H9 (cell line): ENCODE measurements around the gene PGPEP1. TPM values are rescaled to one million over a fixed set of nuclear protein-coding genes. Genes with fewer than 3 reads are reported as not detected.

Experiments
- DNase-seq: peaks from one replicate; pipeline ENCODE4 v3.0.0-alpha.2; 2017
- H2AFZ ChIP-seq: one replicate; pipeline ENCODE4 v1.6.1; 2013; ENCODE audit warnings: mild to moderate bottlenecking, low read length, control low read depth, moderate library complexity
- H2AK5ac ChIP-seq: 2 replicates; pipeline ENCODE4 v1.6.1; 2013; ENCODE audit warnings: low read length, control low read depth, mixed read lengths; ENCODE audit not compliant: insufficient read length
- H2BK120ac ChIP-seq: one replicate; pipeline ENCODE4 v1.6.1; 2013; ENCODE audit warnings: low read depth, mild to moderate bottlenecking, low read length, control low read depth, inconsistent platforms; ENCODE audit not compliant: poor library complexity, severe bottlenecking
- H2BK12ac ChIP-seq: 2 replicates; pipeline ENCODE4 v1.6.1; 2013; ENCODE audit warnings: low read length, control low read depth, mixed read lengths, low read depth; ENCODE audit not compliant: insufficient read length
- H2BK15ac ChIP-seq: 2 replicates; pipeline ENCODE4 v1.6.1; 2013; ENCODE audit warnings: low read depth, low read length, control low read depth
- H2BK20ac ChIP-seq: one replicate; pipeline ENCODE4 v1.6.1; 2013; ENCODE audit warnings: low read depth, mild to moderate bottlenecking, low read length, control low read depth, inconsistent platforms; ENCODE audit not compliant: poor library complexity, severe bottlenecking
- H2BK5ac ChIP-seq: 2 replicates; pipeline ENCODE4 v1.6.1; 2013; ENCODE audit warnings: low read length, control low read depth, mixed read lengths; ENCODE audit not compliant: insufficient read length
- H3K14ac ChIP-seq: 2 replicates; pipeline ENCODE4 v1.6.1; 2013; ENCODE audit warnings: low read length, control low read depth; ENCODE audit not compliant: insufficient read depth
- H3K18ac ChIP-seq: 2 replicates; pipeline ENCODE4 v1.6.1; 2013; ENCODE audit warnings: low read depth, mild to moderate bottlenecking, mixed read lengths, low read length, control low read depth; ENCODE audit not compliant: insufficient read length
- H3K23ac ChIP-seq: 2 replicates; pipeline ENCODE4 v1.6.1; 2013; ENCODE audit warnings: low read length, control low read depth, mixed read lengths, low read depth; ENCODE audit not compliant: insufficient read length
- H3K23me2 ChIP-seq: 2 replicates; pipeline ENCODE4 v1.6.1; 2013; ENCODE audit warnings: low read depth, mild to moderate bottlenecking, mixed read lengths, low read length, control low read depth; ENCODE audit not compliant: insufficient read length, poor library complexity, severe bottlenecking
- H3K27ac ChIP-seq: 2 replicates; pipeline ENCODE4 v1.5.1; 2013; ENCODE audit warnings: low read length, control low read depth, mixed read lengths, low read depth; ENCODE audit not compliant: insufficient read length
- H3K27me3 ChIP-seq: 2 replicates; pipeline ENCODE4 v1.6.1; 2013; ENCODE audit warnings: low read length, control low read depth, inconsistent platforms; ENCODE audit not compliant: insufficient read depth
- H3K4ac ChIP-seq: 2 replicates; pipeline ENCODE4 v1.6.1; 2013; ENCODE audit warnings: low read depth, mild to moderate bottlenecking, control low read depth, inconsistent platforms, low read length, moderate library complexity
- H3K4me1 ChIP-seq: 2 replicates; pipeline ENCODE4 v1.6.1; 2013; ENCODE audit warnings: low read length, control low read depth, inconsistent platforms; ENCODE audit not compliant: insufficient read depth
- H3K4me2 ChIP-seq: 2 replicates; pipeline ENCODE4 v1.6.1; 2013; ENCODE audit warnings: low read length, control low read depth, mixed read lengths; ENCODE audit not compliant: insufficient read length, insufficient read depth
- H3K56ac ChIP-seq: 2 replicates; pipeline ENCODE4 v1.6.1; 2013; ENCODE audit warnings: low read depth, mild to moderate bottlenecking, mixed read lengths, low read length, control low read depth; ENCODE audit not compliant: insufficient read length
- H3K79me1 ChIP-seq: 2 replicates; pipeline ENCODE4 v1.6.1; 2013; ENCODE audit warnings: low read depth, mild to moderate bottlenecking, moderate library complexity, low read length, control low read depth, inconsistent platforms; ENCODE audit not compliant: insufficient read depth, poor library complexity, severe bottlenecking
- H3K79me2 ChIP-seq: 2 replicates; pipeline ENCODE4 v1.6.1; 2013; ENCODE audit warnings: low read length, control low read depth, inconsistent platforms; ENCODE audit not compliant: insufficient read depth
- H3K9ac ChIP-seq: 2 replicates; pipeline ENCODE4 v1.6.1; 2013; ENCODE audit warnings: low read length, control low read depth, mixed read lengths; ENCODE audit not compliant: insufficient read length; ENCODE audit errors: extremely low read depth
- H3K9me3 ChIP-seq: one replicate; pipeline ENCODE4 v1.6.1; 2013; ENCODE audit warnings: low read depth, low read length, inconsistent platforms; ENCODE audit not compliant: control insufficient read depth
- H3T11ph ChIP-seq: one replicate; pipeline ENCODE4 v1.6.1; 2013; ENCODE audit warnings: mild to moderate bottlenecking, low read length, control low read depth, inconsistent platforms
- H4K20me1 ChIP-seq: one replicate; pipeline ENCODE4 v1.6.1; 2013; ENCODE audit not compliant: control insufficient read depth, insufficient read length, insufficient read depth
- H4K5ac ChIP-seq: 2 replicates; pipeline ENCODE4 v1.6.1; 2013; ENCODE audit warnings: low read depth, mild to moderate bottlenecking, mixed read lengths, low read length, control low read depth; ENCODE audit not compliant: insufficient read length
- H4K8ac ChIP-seq: replicated peaks from 2 replicates; pipeline ENCODE4 v1.6.1; 2013; ENCODE audit warnings: low read length, control low read depth, mixed read lengths, low read depth; ENCODE audit not compliant: insufficient read length
- H4K91ac ChIP-seq: 2 replicates; pipeline ENCODE4 v1.6.1; 2013; ENCODE audit warnings: low read depth, mild to moderate bottlenecking, moderate library complexity, mixed read lengths, low read length, control low read depth; ENCODE audit not compliant: insufficient read length
- H3K27ac Mint-ChIP-seq, 3 experiments: 2 replicates in 2 of 3; 3 replicates in 1 of 3; pipeline ENCODE4 v1.8.0; 2020 to 2021; ENCODE audit warnings: mixed read lengths in 3 of 3, mild to moderate bottlenecking in 1 of 3, moderate library complexity in 1 of 3
- H3K27me3 Mint-ChIP-seq: 2 replicates; pipeline ENCODE4 v1.8.0; 2021; ENCODE audit warnings: low read depth, mild to moderate bottlenecking, moderate library complexity, mixed read lengths
- H3K36me3 Mint-ChIP-seq, 3 experiments: 2 replicates in 2 of 3; 3 replicates in 1 of 3; pipeline ENCODE4 v1.8.0; 2020 to 2021; ENCODE audit warnings: low read depth in 3 of 3, mixed read lengths in 3 of 3; ENCODE audit not compliant: insufficient read depth in 1 of 3
- H3K4me1 Mint-ChIP-seq, 2 experiments: 2 replicates each; pipeline ENCODE4 v1.8.0; 2020; ENCODE audit warnings: mixed read lengths in 2 of 2
- H3K4me3 Mint-ChIP-seq, 2 experiments: 2 replicates in 1 of 2; 3 replicates in 1 of 2; pipeline ENCODE4 v1.8.0; 2020 to 2021; ENCODE audit warnings: mild to moderate bottlenecking in 2 of 2, mixed read lengths in 2 of 2, moderate library complexity in 1 of 2
- H3K9me3 Mint-ChIP-seq, 2 experiments: 2 replicates in 1 of 2; 3 replicates in 1 of 2; pipeline ENCODE4 v1.8.0; 2020; ENCODE audit warnings: mild to moderate bottlenecking in 2 of 2, mixed read lengths in 2 of 2, moderate library complexity in 1 of 2
- WGBS: extraction: QIAGEN DNeasy Blood & Tissue Kit; methylation state at CpG from one replicate; pipeline ENCODE4 v1.1.7; 2013; ENCODE audit warnings: missing lambda C conversion rate, low lambda C conversion rate, mixed read lengths; ENCODE audit not compliant: insufficient read length; ENCODE audit errors: extremely low coverage; 5-methylcytosine and 5-hydroxymethylcytosine counted together
- total RNA-seq: library from RNA; stranded (reverse); gene quantifications from 2 replicates; pipeline ENCODE4 v1.2.1, GENCODE V29; 2021
- TF ChIP-seq, protein P1 (sequence below): fragments of 200-600 bp; sonication (generic); conservative IDR thresholded peaks from 3 replicates; pipeline ENCODE4 v1.8.0; 2021; ENCODE audit warnings: antibody characterized with exemption, mild to moderate bottlenecking

PGPEP1 gene
- total RNA-seq, 1 experiment from 2014 or later, result 64.8 TPM

DNA sequence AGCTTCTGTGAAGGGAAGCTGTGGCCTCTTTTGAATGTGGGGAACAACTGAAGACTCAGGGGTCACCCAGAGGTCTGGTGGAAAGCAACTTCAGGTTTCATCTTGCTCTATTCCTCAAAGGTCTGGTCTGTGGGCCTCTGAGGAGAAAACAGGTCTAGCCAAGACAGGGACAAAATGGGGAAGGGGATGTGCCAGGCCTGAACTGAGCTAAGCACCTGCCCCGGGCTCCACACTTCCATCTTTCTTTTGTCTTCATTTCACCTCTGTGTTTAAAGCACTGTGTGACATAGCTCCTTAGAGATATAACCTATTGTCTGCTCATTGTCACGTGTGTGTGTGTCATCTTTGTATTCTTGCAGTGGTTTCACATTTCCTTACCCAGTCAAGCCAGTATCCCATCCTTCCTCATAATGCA is 25.6 kb downstream of the PGPEP1 start:
- Histone ChIP-seq H3K56ac (no peak overlapping the region), H3K27ac (no peak overlapping the region), H4K8ac (no peak overlapping the region), H2BK12ac (peak overlapping the region; percentile 58), H3K23me2 (no peaks in the 10 kb centered on the region), H3K23ac (no peak overlapping the region), H3K14ac (no peak overlapping the region), H4K5ac (no peak overlapping the region), H3K27me3 (no peaks in the 10 kb centered on the region), H3K79me2 (no peaks in the 10 kb centered on the region), H2AFZ (no peak overlapping the region), H4K20me1 (no peaks in the 10 kb centered on the region), H3K9me3 (no peaks in the 10 kb centered on the region), H4K91ac (no peak overlapping the region), H3K4me1 (0 out of 2 replicates have a peak, but pooled peaks cover 2% of the 10 kb centered on the region), H2BK5ac (no peak overlapping the region), H3K79me1 (no peaks in the 10 kb centered on the region), H2BK20ac (no peak overlapping the region), H3K18ac (no peak overlapping the region), H2BK15ac (no peak overlapping the region), H2BK120ac (no peak overlapping the region), H3K4me2 (no peak overlapping the region), H3K9ac (no peak overlapping the region), H3T11ph (no peak overlapping the region), H2AK5ac (no peak overlapping the region), H3K4ac (no peak overlapping the region; the same call in 1 of the 2 replicates)
- Mint-ChIP-seq H3K36me3 (peaks cover 0 to 55% (median 3%) of the 10 kb centered on the region in 3 experiments; a peak in 5 of 7 replicates), H3K9me3 (no peaks in the 10 kb centered on the region; a peak in 1 of 5 replicates), H3K4me1 (peaks cover 23 to 35% of the 10 kb centered on the region in 2 experiments), H3K4me3 (no peak overlapping the region), H3K27me3 (no peaks in the 10 kb centered on the region; the same call in 1 of the 2 replicates), H3K27ac (peak overlapping the region; percentile 87 to 92 (median 87); a peak in 5 of 7 replicates)
- no peak for DNase-seq
- no CpG with 5 or more reads among the region's 2 CpGs for WGBS
- TF ChIP-seq, protein P1, sequence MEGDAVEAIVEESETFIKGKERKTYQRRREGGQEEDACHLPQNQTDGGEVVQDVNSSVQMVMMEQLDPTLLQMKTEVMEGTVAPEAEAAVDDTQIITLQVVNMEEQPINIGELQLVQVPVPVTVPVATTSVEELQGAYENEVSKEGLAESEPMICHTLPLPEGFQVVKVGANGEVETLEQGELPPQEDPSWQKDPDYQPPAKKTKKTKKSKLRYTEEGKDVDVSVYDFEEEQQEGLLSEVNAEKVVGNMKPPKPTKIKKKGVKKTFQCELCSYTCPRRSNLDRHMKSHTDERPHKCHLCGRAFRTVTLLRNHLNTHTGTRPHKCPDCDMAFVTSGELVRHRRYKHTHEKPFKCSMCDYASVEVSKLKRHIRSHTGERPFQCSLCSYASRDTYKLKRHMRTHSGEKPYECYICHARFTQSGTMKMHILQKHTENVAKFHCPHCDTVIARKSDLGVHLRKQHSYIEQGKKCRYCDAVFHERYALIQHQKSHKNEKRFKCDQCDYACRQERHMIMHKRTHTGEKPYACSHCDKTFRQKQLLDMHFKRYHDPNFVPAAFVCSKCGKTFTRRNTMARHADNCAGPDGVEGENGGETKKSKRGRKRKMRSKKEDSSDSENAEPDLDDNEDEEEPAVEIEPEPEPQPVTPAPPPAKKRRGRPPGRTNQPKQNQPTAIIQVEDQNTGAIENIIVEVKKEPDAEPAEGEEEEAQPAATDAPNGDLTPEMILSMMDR, result no peak
